ENCODE results near the gene AP5Z1. TPM values are rescaled to one million over a fixed set of nuclear protein-coding genes. Genes with fewer than 3 reads are reported as not detected.

AP5Z1 gene
- total RNA-seq, 1 experiment from 2014 or later = 66.8 TPM

- no peaks in the 10 kb centered on the region for H3K9me3 ChIP-seq
- Mint-ChIP-seq H3K9me3 (ENCODE audit: unreplicated experiment) (no peaks in the 10 kb centered on the region), H3K27me3 (ENCODE audit: insufficient read depth, unreplicated experiment) (no peaks in the 10 kb centered on the region), H3K4me3 (ENCODE audit: unreplicated experiment) (no peak overlapping the region), H3K36me3 (ENCODE audit: insufficient read depth, unreplicated experiment) (no peaks in the 10 kb centered on the region), H3K4me1 (ENCODE audit: low read depth, unreplicated experiment) (no peaks in the 10 kb centered on the region), H3K27ac (ENCODE audit: unreplicated experiment) (no peak overlapping the region)
- no peaks in the 10 kb centered on the region for H3K4me1 ChIP-seq
- no peak for DNase-seq
- no peaks in the 10 kb centered on the region for H3K36me3 ChIP-seq (ENCODE audit: control insufficient read depth, insufficient read depth, low read length)
- BruUV-seq (replicated peaks) = no TSS peak
- TF ChIP-seq CTCF (IDR thresholded peaks at IDR 0.05; ENCODE audit: insufficient read depth in 1 of 2, low read depth in 1 of 2, low read length in 1 of 2, severe bottlenecking in 1 of 2, unreplicated experiment in 1 of 2) = no peak
- intact Hi-C loops (cut with micrococcal nuclease; ENCODE audit: unreplicated experiment) = no loop called here
- ChIA-PET CTCF (no interaction called here), POLR2A (no interaction called here)
- no peaks in the 10 kb centered on the region for H3K27me3 ChIP-seq (replicated peaks; ENCODE audit: control insufficient read depth, insufficient read depth, low read length)
- H3K4me3 ChIP-seq (ENCODE audit: low read depth, low read length) = no peak overlapping the region
Measured at GRCh38 chr7:4838626-4839334, 63.4 kb downstream of the AP5Z1 start.

- no peak for DNase-seq
- no peaks in the 10 kb centered on the region for H3K27me3 Mint-ChIP-seq (ENCODE audit: insufficient read depth, unreplicated experiment)
- H3K4me3 Mint-ChIP-seq (ENCODE audit: unreplicated experiment) = no peak overlapping the region
- Histone ChIP-seq H3K4me3 (ENCODE audit: low read depth, low read length) (no peak overlapping the region), H3K36me3 (ENCODE audit: control insufficient read depth, insufficient read depth, low read length) (no peaks in the 10 kb centered on the region), H3K27me3 (replicated peaks; ENCODE audit: control insufficient read depth, insufficient read depth, low read length) (no peaks in the 10 kb centered on the region), H3K4me1 (no peaks in the 10 kb centered on the region), H3K9me3 (no peaks in the 10 kb centered on the region)
- intact Hi-C loops (cut with micrococcal nuclease; ENCODE audit: unreplicated experiment) = loop anchor here (10.0 kb wide), 1 partner anchor 125 kb away; no protein-coding TSS in a partner anchor
- no peak overlapping the region for H3K27ac Mint-ChIP-seq (ENCODE audit: unreplicated experiment)
- ChIA-PET CTCF (no interaction called here), POLR2A (no interaction called here)
- H3K4me1 Mint-ChIP-seq (ENCODE audit: low read depth, unreplicated experiment) = no peaks in the 10 kb centered on the region
- no peaks in the 10 kb centered on the region for H3K36me3 Mint-ChIP-seq (ENCODE audit: insufficient read depth, unreplicated experiment)
- H3K9me3 Mint-ChIP-seq (ENCODE audit: unreplicated experiment) = no peaks in the 10 kb centered on the region
- TF ChIP-seq CTCF (IDR thresholded peaks at IDR 0.05; ENCODE audit: insufficient read depth in 1 of 2, low read depth in 1 of 2, low read length in 1 of 2, severe bottlenecking in 1 of 2, unreplicated experiment in 1 of 2) = no peak
- no TSS peak for BruUV-seq (replicated peaks)
Measured at GRCh38 chr7:4840079-4840501, 64.7 kb downstream of the AP5Z1 start.

Small RNA genes within 50 kb of the gene (microRNA-seq; reads per million reads assigned to microRNA genes)
- not detected for gene MIR4656

Other genes starting within 250 kb of the AP5Z1 start
- 50.8 and 51.2 TPM in 2 replicates for gene FOXK1, start 93.3 kb upstream of the AP5Z1 start, total RNA-seq (2022)
- gene PAPOLB, start 86.4 kb downstream of the AP5Z1 start, total RNA-seq (2022) = not detected in 2 replicates
- gene RADIL, start 108.1 kb downstream of the AP5Z1 start, total RNA-seq (2022) = not detected in 2 replicates
- gene MMD2, start 183.6 kb downstream of the AP5Z1 start, total RNA-seq (2022) = not detected in 2 replicates

Data from Caco-2 (cell line).